Caco-2 (cell line): Measurements from ENCODE around the gene SLC39A11. TPM values are rescaled to one million over a fixed set of nuclear protein-coding genes. Genes with fewer than 3 reads are reported as not detected.

Source experiments
- BruUV-seq: library from RNA; stranded (reverse); fragments of 400-500 nt; replicated peaks from 2 replicates; lab custom pipeline; 2021; lab: Mats Ljungman, UMichigan
- CTCF ChIA-PET: fragments of 300-600 bp; sonication (Branson Sonifier 250); formaldehyde crosslinking; loops from one replicate; lab custom pipeline; 2022; ENCODE audit warnings: antibody characterized with exemption; lab: Charles Lee
- POLR2A ChIA-PET: fragments of 300-600 bp; sonication (Branson Sonifier 250); formaldehyde crosslinking; loops from one replicate; lab custom pipeline; 2022; ENCODE audit warnings: antibody characterized with exemption; lab: Charles Lee
- DNase-seq, 2 experiments: peaks; one replicate each; pipeline versions ENCODE4 v3.0.0 to v3.0.0-alpha.2; 2020 to 2022
- H3K27me3 ChIP-seq: replicated peaks from 2 replicates; pipeline ENCODE4 v1.6.0; 2011; ENCODE audit warnings: low read length; ENCODE audit not compliant: control insufficient read depth, insufficient read depth
- H3K36me3 ChIP-seq: 2 replicates; pipeline ENCODE4 v1.5.1; 2011; ENCODE audit warnings: low read length; ENCODE audit not compliant: control insufficient read depth, insufficient read depth
- H3K4me1 ChIP-seq: fragments of 250-450 bp; sonication (Bioruptor Pico); 2 replicates; pipeline ENCODE4 v1.5.1; 2020; ENCODE audit warnings: mild to moderate bottlenecking
- H3K4me3 ChIP-seq: 2 replicates; pipeline ENCODE4 v1.5.1; 2011; ENCODE audit warnings: low read depth, mild to moderate bottlenecking, control low read depth, low read length
- H3K9me3 ChIP-seq: fragments of 250-450 bp; sonication (Bioruptor Pico); 2 replicates; pipeline ENCODE4 v1.5.1; 2020; ENCODE audit warnings: mild to moderate bottlenecking, moderate library complexity
- H3K27ac Mint-ChIP-seq: one replicate; pipeline ENCODE4 v1.8.0; 2022; ENCODE audit warnings: mixed read lengths; ENCODE audit not compliant: unreplicated experiment
- H3K27me3 Mint-ChIP-seq: one replicate; pipeline ENCODE4 v1.8.0; 2022; ENCODE audit warnings: mixed read lengths; ENCODE audit not compliant: insufficient read depth, unreplicated experiment
- H3K36me3 Mint-ChIP-seq: one replicate; pipeline ENCODE4 v1.8.0; 2022; ENCODE audit warnings: mild to moderate bottlenecking, mixed read lengths; ENCODE audit not compliant: insufficient read depth, unreplicated experiment
- H3K4me1 Mint-ChIP-seq: one replicate; pipeline ENCODE4 v1.8.0; 2022; ENCODE audit warnings: low read depth, mixed read lengths; ENCODE audit not compliant: unreplicated experiment
- H3K4me3 Mint-ChIP-seq: one replicate; pipeline ENCODE4 v1.8.0; 2022; ENCODE audit warnings: mild to moderate bottlenecking, moderate library complexity, mixed read lengths; ENCODE audit not compliant: unreplicated experiment
- H3K9me3 Mint-ChIP-seq: one replicate; pipeline ENCODE4 v1.8.0; 2022; ENCODE audit warnings: mixed read lengths; ENCODE audit not compliant: unreplicated experiment
- intact Hi-C: fragments of 100-400 bp; cut with micrococcal nuclease; formaldehyde crosslinking; loops from one replicate; pipeline ENCODE4 v1.10.0; 2022; ENCODE audit not compliant: unreplicated experiment
- total RNA-seq: library from RNA; stranded (reverse); gene quantifications from 2 replicates; pipeline ENCODE4 v1.2.3, GENCODE V29; 2022
- TF ChIP-seq, protein P1 (sequence below), 2 experiments: fragments of 200-600 bp in 1 of 2; IDR thresholded peaks; 1 replicate in 1 of 2; 2 replicates in 1 of 2; pipeline versions ENCODE4 v1.5.1 to v1.8.0; 2011 to 2022; ENCODE audit warnings: antibody characterized with exemption in 1 of 2, control low read depth in 1 of 2, inconsistent platforms in 1 of 2, low read depth in 1 of 2, low read length in 1 of 2, mild to moderate bottlenecking in 1 of 2, moderate library complexity in 1 of 2; ENCODE audit not compliant: insufficient read depth in 1 of 2, severe bottlenecking in 1 of 2, unreplicated experiment in 1 of 2

Gene SLC39A11
- total RNA-seq, 1 experiment from 2014 or later = 26.4 TPM

- H3K27ac Mint-ChIP-seq = no peak overlapping the region
- H3K27me3 Mint-ChIP-seq = peaks cover 2% of the 10 kb centered on the region
- no peaks in the 10 kb centered on the region for H3K9me3 ChIP-seq
- no peaks in the 10 kb centered on the region for H3K36me3 ChIP-seq
- no peaks in the 10 kb centered on the region for H3K9me3 Mint-ChIP-seq
- TF ChIP-seq, protein P1, sequence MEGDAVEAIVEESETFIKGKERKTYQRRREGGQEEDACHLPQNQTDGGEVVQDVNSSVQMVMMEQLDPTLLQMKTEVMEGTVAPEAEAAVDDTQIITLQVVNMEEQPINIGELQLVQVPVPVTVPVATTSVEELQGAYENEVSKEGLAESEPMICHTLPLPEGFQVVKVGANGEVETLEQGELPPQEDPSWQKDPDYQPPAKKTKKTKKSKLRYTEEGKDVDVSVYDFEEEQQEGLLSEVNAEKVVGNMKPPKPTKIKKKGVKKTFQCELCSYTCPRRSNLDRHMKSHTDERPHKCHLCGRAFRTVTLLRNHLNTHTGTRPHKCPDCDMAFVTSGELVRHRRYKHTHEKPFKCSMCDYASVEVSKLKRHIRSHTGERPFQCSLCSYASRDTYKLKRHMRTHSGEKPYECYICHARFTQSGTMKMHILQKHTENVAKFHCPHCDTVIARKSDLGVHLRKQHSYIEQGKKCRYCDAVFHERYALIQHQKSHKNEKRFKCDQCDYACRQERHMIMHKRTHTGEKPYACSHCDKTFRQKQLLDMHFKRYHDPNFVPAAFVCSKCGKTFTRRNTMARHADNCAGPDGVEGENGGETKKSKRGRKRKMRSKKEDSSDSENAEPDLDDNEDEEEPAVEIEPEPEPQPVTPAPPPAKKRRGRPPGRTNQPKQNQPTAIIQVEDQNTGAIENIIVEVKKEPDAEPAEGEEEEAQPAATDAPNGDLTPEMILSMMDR (IDR thresholded peaks at IDR 0.05; ENCODE audit: insufficient read depth in 1 of 2, low read depth in 1 of 2, low read length in 1 of 2, severe bottlenecking in 1 of 2, unreplicated experiment in 1 of 2) = no peak
- no TSS peak for BruUV-seq
- H3K4me3 Mint-ChIP-seq = no peak overlapping the region
- no peak overlapping the region for H3K4me3 ChIP-seq
- H3K4me1 ChIP-seq = no peaks in the 10 kb centered on the region
- POLR2A ChIA-PET = no interaction called here
- DNase-seq = no peak
- no peaks in the 10 kb centered on the region for H3K36me3 Mint-ChIP-seq
- no peaks in the 10 kb centered on the region for H3K4me1 Mint-ChIP-seq
- no peaks in the 10 kb centered on the region for H3K27me3 ChIP-seq
- CTCF ChIA-PET = no interaction called here
- intact Hi-C loops = no loop called here
Measured at GRCh38 chr17:73105431-73105830, 12.9 kb upstream of the SLC39A11 start.

GRCh38 chr17:73104450-73104849, 12.0 kb upstream of the SLC39A11 start:
- H3K9me3 ChIP-seq = no peaks in the 10 kb centered on the region
- Mint-ChIP-seq H3K27ac (no peak overlapping the region), H3K4me1 (no peaks in the 10 kb centered on the region), H3K36me3 (no peaks in the 10 kb centered on the region), H3K4me3 (no peak overlapping the region), H3K9me3 (no peaks in the 10 kb centered on the region), H3K27me3 (peaks cover 4% of the 10 kb centered on the region)
- ChIA-PET POLR2A (no interaction called here), CTCF (no interaction called here)
- no peak overlapping the region for H3K4me3 ChIP-seq
- no peaks in the 10 kb centered on the region for H3K27me3 ChIP-seq
- TF ChIP-seq, protein P1 (IDR thresholded peaks at IDR 0.05; ENCODE audit: insufficient read depth in 1 of 2, low read depth in 1 of 2, low read length in 1 of 2, severe bottlenecking in 1 of 2, unreplicated experiment in 1 of 2) = no peak
- H3K4me1 ChIP-seq = no peaks in the 10 kb centered on the region
- intact Hi-C loops = no loop called here
- no peaks in the 10 kb centered on the region for H3K36me3 ChIP-seq
- no TSS peak for BruUV-seq
- DNase-seq = no peak

DNA sequence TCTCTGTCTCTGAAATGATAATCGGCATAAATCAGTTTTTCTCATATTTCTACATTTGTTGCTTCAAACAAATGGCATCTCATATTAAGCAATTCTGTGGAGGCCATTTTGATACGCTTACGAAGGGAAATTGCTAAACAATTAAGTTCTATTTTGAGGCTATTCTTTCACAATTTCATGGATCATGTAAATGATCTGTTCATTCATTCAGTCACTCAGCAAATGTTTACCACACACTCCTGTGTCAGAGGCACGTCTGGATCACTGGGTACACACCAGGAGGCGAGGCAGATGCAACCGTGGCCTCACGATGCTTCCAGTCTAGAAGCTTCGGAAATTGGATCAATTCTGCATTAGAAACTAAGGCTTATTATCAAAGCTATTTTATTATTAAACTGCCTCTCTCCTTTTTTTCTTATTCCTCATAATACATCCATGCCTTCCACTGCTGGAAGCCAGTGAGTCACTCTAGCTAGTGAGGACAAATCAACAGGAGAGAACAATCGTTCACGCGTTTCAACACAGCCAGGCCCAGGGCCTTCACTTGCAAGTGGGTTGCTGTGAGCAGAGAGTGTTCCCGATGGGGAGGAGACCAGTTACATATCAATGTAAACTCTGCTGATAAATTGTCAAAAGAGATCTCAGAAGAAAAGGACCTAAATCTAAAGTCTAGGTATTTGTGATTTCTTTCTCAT, 11.3 kb upstream of the SLC39A11 start:
- ChIA-PET POLR2A (no interaction called here), CTCF (no interaction called here)
- Mint-ChIP-seq H3K27me3 (peaks cover 6% of the 10 kb centered on the region), H3K9me3 (no peaks in the 10 kb centered on the region), H3K4me1 (no peaks in the 10 kb centered on the region), H3K27ac (no peak overlapping the region), H3K4me3 (no peak overlapping the region), H3K36me3 (no peaks in the 10 kb centered on the region)
- Histone ChIP-seq H3K27me3 (no peaks in the 10 kb centered on the region), H3K9me3 (no peaks in the 10 kb centered on the region), H3K4me3 (no peak overlapping the region), H3K4me1 (no peaks in the 10 kb centered on the region), H3K36me3 (no peaks in the 10 kb centered on the region)
- BruUV-seq = no TSS peak
- intact Hi-C loops = no loop called here
- TF ChIP-seq, protein P1 (IDR thresholded peaks at IDR 0.05; ENCODE audit: insufficient read depth in 1 of 2, low read depth in 1 of 2, low read length in 1 of 2, severe bottlenecking in 1 of 2, unreplicated experiment in 1 of 2) = no peak
- DNase-seq = no peak
